GM12878 (cell line): ENCODE results near the gene PCBP1. TPM values are rescaled to one million over a fixed set of nuclear protein-coding genes. Genes with fewer than 3 reads are reported as not detected.

Experiments used
- ATAC-seq: fragments of 200-7000 bp; cut with Tn5 transposase; 3 replicates; pipeline ENCODE4 v1.9.1; 2020; ENCODE audit warnings: mild to moderate bottlenecking, moderate library complexity
- BruUV-seq: library from RNA; stranded (reverse); fragments of 400-500 nt; replicated peaks from 2 replicates; lab custom pipeline; 2021; lab: Mats Ljungman, UMichigan
- CTCF ChIA-PET: fragments of 300-600 bp; sonication (Branson Sonifier 250); formaldehyde crosslinking; extraction: SDS; loops from one replicate; lab custom pipeline; 2021; ENCODE audit warnings: inconsistent platforms; lab: Yijun Ruan, JAX
- POLR2A ChIA-PET: fragments of 350-600 bp; formaldehyde crosslinking; extraction: SDS; loops from one replicate; lab custom pipeline; 2021; ENCODE audit warnings: inconsistent platforms; lab: Charles Lee
- RAD21 ChIA-PET: fragments of 300-600 bp; sonication (Branson Sonifier 250); formaldehyde crosslinking; loops from one replicate; lab custom pipeline; 2023; ENCODE audit warnings: antibody characterized with exemption; ENCODE audit not compliant: unreplicated experiment; lab: Charles Lee
- SMC1A ChIA-PET: fragments of 300-600 bp; sonication (Branson Sonifier 250); formaldehyde crosslinking; loops from one replicate; lab custom pipeline; 2023; ENCODE audit not compliant: unreplicated experiment, uncharacterized antibody; lab: Charles Lee
- DNase-seq: peaks from one replicate; pipeline ENCODE4 v3.0.0-alpha.2; 2011; ENCODE audit warnings: low read depth, low spot score
- FAIRE-seq: peaks from 3 replicates; lab custom pipeline; 2011; peaks lifted over from hg19 to GRCh38; lab: Jason Lieb, UNC
- H2AFZ ChIP-seq: 2 replicates; pipeline ENCODE4 v1.6.0; 2011; ENCODE audit warnings: low read depth, low read length, control low read depth; ENCODE audit not compliant: control insufficient read depth
- H3K27ac ChIP-seq: 2 replicates; pipeline ENCODE4 v1.5.1; 2011; ENCODE audit warnings: control low read depth; ENCODE audit not compliant: control insufficient read depth, insufficient read depth
- H3K27me3 ChIP-seq, 2 experiments: replicated peaks in 1 of 2; 2 replicates each; pipeline versions ENCODE4 v1.6.0 to v1.6.1; 2011; ENCODE audit warnings: low read length in 1 of 2; ENCODE audit not compliant: control insufficient read depth in 2 of 2, insufficient read depth in 2 of 2
- H3K36me3 ChIP-seq, 2 experiments: 2 replicates each; pipeline ENCODE4 v1.5.1; 2011; ENCODE audit warnings: low read length in 1 of 2; ENCODE audit not compliant: control insufficient read depth in 2 of 2, insufficient read depth in 2 of 2
- H3K4me1 ChIP-seq: 2 replicates; pipeline ENCODE4 v1.6.1; 2011; ENCODE audit warnings: mild to moderate bottlenecking, low read length, moderate library complexity, mixed read lengths; ENCODE audit not compliant: control insufficient read depth, insufficient read depth
- H3K4me2 ChIP-seq: 2 replicates; pipeline ENCODE4 v1.6.0; 2011; ENCODE audit warnings: control low read depth; ENCODE audit not compliant: control insufficient read depth, insufficient read depth
- H3K4me3 ChIP-seq: fragments of 200-600 bp; sonication (generic); 2 replicates; pipeline ENCODE4 v1.5.1; 2016
- H3K79me2 ChIP-seq: 2 replicates; pipeline ENCODE4 v1.6.0; 2011; ENCODE audit warnings: low read length; ENCODE audit not compliant: control insufficient read depth, insufficient read depth
- H3K9ac ChIP-seq: 2 replicates; pipeline ENCODE4 v1.8.0; 2011; ENCODE audit warnings: low read length, control low read depth, mixed read lengths; ENCODE audit not compliant: control insufficient read depth, insufficient read depth
- H3K9me3 ChIP-seq: replicated peaks from 3 replicates; pipeline ENCODE4 v1.5.1; 2011; ENCODE audit warnings: mild to moderate bottlenecking, low read length; ENCODE audit not compliant: control insufficient read depth, insufficient read depth
- H4K20me1 ChIP-seq: 2 replicates; pipeline ENCODE4 v1.6.0; 2011; ENCODE audit not compliant: control insufficient read depth, insufficient read depth
- BMI1 ChIP-seq: fragments of 450-650 bp; IDR thresholded peaks from 2 replicates; pipeline ENCODE4 v1.6.1; 2016; ENCODE audit warnings: mild to moderate bottlenecking, moderate library complexity, borderline replicate concordance
- CREB1 ChIP-seq: IDR thresholded peaks from 2 replicates; pipeline ENCODE4 v1.6.1; 2012; ENCODE audit warnings: low read depth, mild to moderate bottlenecking, inconsistent platforms
- EGR1 ChIP-seq, 2 experiments: IDR thresholded peaks; 1 replicate in 1 of 2; 2 replicates in 1 of 2; pipeline ENCODE4 v1.6.1; 2011 to 2012; ENCODE audit warnings: low read depth in 2 of 2, low read length in 2 of 2, borderline replicate concordance in 1 of 2, mild to moderate bottlenecking in 1 of 2, moderate library complexity in 1 of 2
- ELK1 ChIP-seq: IDR thresholded peaks from 2 replicates; pipeline ENCODE4 v1.6.1; 2012; ENCODE audit warnings: low read depth, low read length, improper control_type of control experiment
- EP300 ChIP-seq, 2 experiments: fragments of 150-350 bp in 1 of 2; IDR thresholded peaks; 2 replicates each; pipeline ENCODE4 v1.6.1; 2011 to 2012; ENCODE audit warnings: low read depth in 2 of 2, low read length in 2 of 2, borderline replicate concordance in 1 of 2, improper control_type of control experiment in 1 of 2, inconsistent platforms in 1 of 2; ENCODE audit not compliant: control insufficient read depth in 1 of 2
- EZH2 ChIP-seq: IDR thresholded peaks from 2 replicates; pipeline ENCODE4 v1.6.1; 2012; ENCODE audit warnings: low read depth, mild to moderate bottlenecking, control low read depth, inconsistent platforms, low read length, borderline replicate concordance; ENCODE audit not compliant: control insufficient read depth
- MTA2 ChIP-seq: fragments of 450-650 bp; IDR thresholded peaks from 2 replicates; pipeline ENCODE4 v1.6.1; 2016; ENCODE audit warnings: low read depth, mild to moderate bottlenecking, moderate library complexity
- MYB ChIP-seq: fragments of 150-350 bp; IDR thresholded peaks from 2 replicates; pipeline ENCODE4 v1.6.1; 2014; ENCODE audit warnings: mild to moderate bottlenecking, low read depth, low read length, borderline replicate concordance
- NFYB ChIP-seq: IDR thresholded peaks from 2 replicates; pipeline ENCODE4 v1.6.1; 2011; ENCODE audit warnings: low read depth, mild to moderate bottlenecking, low read length, improper control_type of control experiment, moderate library complexity; ENCODE audit not compliant: insufficient read depth
- PRDM15 ChIP-seq: fragments of 450-650 bp; formaldehyde crosslinking; IDR thresholded peaks from 2 replicates; pipeline ENCODE4 v1.4.0; 2020; ENCODE audit warnings: mild to moderate bottlenecking, moderate library complexity
- SIX5 ChIP-seq: IDR thresholded peaks from 2 replicates; pipeline ENCODE4 v1.6.1; 2011; ENCODE audit warnings: mild to moderate bottlenecking, low read depth, low read length, moderate library complexity; ENCODE audit not compliant: severe bottlenecking
- SMARCA5 ChIP-seq: fragments of 450-650 bp; IDR thresholded peaks from 2 replicates; pipeline ENCODE4 v1.6.1; 2017; ENCODE audit warnings: mild to moderate bottlenecking
- USF1 ChIP-seq: IDR thresholded peaks from 2 replicates; pipeline ENCODE4 v1.6.1; 2011; ENCODE audit warnings: borderline replicate concordance, low read depth, mild to moderate bottlenecking, moderate library complexity, mixed read lengths, low read length; ENCODE audit not compliant: insufficient read depth; ENCODE audit errors: extremely low read length
- ZNF24 ChIP-seq: fragments of 450-650 bp; IDR thresholded peaks from 2 replicates; pipeline ENCODE4 v1.6.1; 2017; ENCODE audit warnings: antibody characterized with exemption, mild to moderate bottlenecking
- whole genome bisulfite sequencing: methylation state at CpG from one replicate; pipeline ENCODE4 v1.1.6; 2016; ENCODE audit warnings: low lambda C conversion rate; ENCODE audit not compliant: insufficient replicate concordance, insufficient coverage; ENCODE audit errors: missing lambda C conversion rate; 5-methylcytosine and 5-hydroxymethylcytosine counted together
- in situ Hi-C: fragments of 300-500 bp; cut with MboI; formaldehyde crosslinking; loops from 9 replicates; pipeline ENCODE4 v1.14.3; 2018; ENCODE audit warnings: mixed read lengths
- intact Hi-C: fragments of 100-400 bp; cut with micrococcal nuclease; formaldehyde crosslinking; loops from one replicate; pipeline ENCODE4 v1.14.2; 2022; ENCODE audit not compliant: unreplicated experiment
- polyA plus RNA-seq, 11 experiments: library from polyadenylated mRNA; depleted of rRNA in 4 of 11; unstranded in 6 of 11; stranded (reverse) in 5 of 11; fragments of >200 nt; fragmentation: Nextera tagmentation in 4 of 11; fragmentation: Illumina TruSeq in 1 of 11; extraction: Ambion mirVana in 4 of 11; extraction: Trizol in 1 of 11; gene quantifications; 1 replicate in 1 of 11; 2 replicates in 10 of 11; pipeline versions ENCODE4 v1.2.1 to v1.2.3, GENCODE V29; 2011 to 2016; ENCODE audit warnings: inconsistent platforms in 2 of 11, missing spikeins in 2 of 11, low read depth in 1 of 11
- total RNA-seq, 4 experiments: library from RNA; depleted of rRNA in 3 of 4; stranded (reverse); fragments of >200 nt in 3 of 4; fragmentation: Illumina TruSeq in 1 of 4; extraction: Trizol in 1 of 4; gene quantifications; 2 replicates each; pipeline versions ENCODE4 v1.2.1 to v1.2.3, GENCODE V29; 2013 to 2021

Gene PCBP1
- total and polyA plus RNA-seq, 10 of the 15 experiments (the other 5 are each of a cell fraction or from before 2014, with no cell fraction given): 24.4 to 494 (median 130) TPM

- TSS peak; percentile 95 for BruUV-seq
- no peak for TF ChIP-seq EZH2
- no peak for TF ChIP-seq BMI1
- no peak for TF ChIP-seq MYB
- no peak for TF ChIP-seq ZNF24
- TF ChIP-seq SMARCA5: no peak
- no peak for TF ChIP-seq ELK1
- no peak for TF ChIP-seq NFYB
- no peak for TF ChIP-seq MTA2
- TF ChIP-seq EP300 (IDR thresholded peaks at IDR 0.05; ENCODE audit: borderline replicate concordance in 1 of 2, control insufficient read depth in 1 of 2, low read depth in 2 of 2, low read length in 2 of 2): no peak
- TF ChIP-seq PRDM15 (CRISPR knock-in tag): no peak
- no peak for TF ChIP-seq EGR1 (IDR thresholded peaks at IDR 0.05; ENCODE audit: borderline replicate concordance in 1 of 2, low read depth in 2 of 2, low read length in 2 of 2)
- no peak for TF ChIP-seq USF1
- TF ChIP-seq CREB1: no peak
- no peak for TF ChIP-seq SIX5
- TF ChIP-seq, all 136 proteins: peak for 0
- intact Hi-C loops: no loop called here
- H4K20me1 ChIP-seq: no peaks in the 10 kb centered on the region
- DNase-seq (no peak), FAIRE-seq (no peak), ATAC-seq (peak; percentile 7; the same call in 2 of the 3 replicates)
- peaks cover 13% of the 10 kb centered on the region for H3K4me1 ChIP-seq
- peak overlapping the region; percentile 63 for H3K9ac ChIP-seq
- no peaks in the 10 kb centered on the region for H3K27me3 ChIP-seq
- H3K27ac ChIP-seq: peak overlapping the region; percentile 89
- no peak overlapping the region for H3K4me3 ChIP-seq
- ChIA-PET POLR2A (interaction anchor here (0.6 to 5.0 kb wide), 9 partner anchors 11 to 86 kb away, joined by 3 to 81 read pairs (median 5); no protein-coding TSS in a partner anchor), RAD21 (interaction anchor here (0.7 to 3.8 kb wide), 10 partner anchors 8 to 46 kb away, joined by 3 to 26 read pairs (median 14); no protein-coding TSS in a partner anchor), CTCF (interaction anchor here (1.1 to 1.6 kb wide), 4 partner anchors 8 to 40 kb away, joined by 3 to 11 read pairs (median 4); no protein-coding TSS in a partner anchor), SMC1A (interaction anchor here (1.0 to 3.0 kb wide), 11 partner anchors 8 to 182 kb away, joined by 3 to 35 read pairs (median 6); partner anchors contain the start of gene MXD1)
- peak overlapping the region; percentile 40 for H2AFZ ChIP-seq
- in situ Hi-C loops: no loop called here
- peak overlapping the region; percentile 94 for H3K4me2 ChIP-seq
- no peaks in the 10 kb centered on the region; the same call in 2 of the 3 replicates for H3K9me3 ChIP-seq
- no peaks in the 10 kb centered on the region for H3K36me3 ChIP-seq
- WGBS: 86% methylated on average over 16 of the region's 16 CpGs
- H3K79me2 ChIP-seq: peaks cover 7% of the 10 kb centered on the region
Observed at GRCh38 chr2:70095720-70096670, 8.7 kb downstream of the PCBP1 start.
